Body of pancreas (tissue), 4 donors: ENCODE measurements around the gene ITPR2. TPM values are rescaled to one million over a fixed set of nuclear protein-coding genes. Genes with fewer than 3 reads are reported as not detected.

Source experiments
- ATAC-seq: fragments of 150-250 bp; one replicate; pipeline ENCODE4 v1.9.1; 2016
- DNase-seq, 4 donors: peaks; one replicate each; pipeline ENCODE4 v3.0.0-alpha.2; 2019
- H3K27ac ChIP-seq, 4 donors: fragments of 200-600 bp; sonication (generic); 1 replicate in 3 of 4; 2 replicates in 1 of 4; pipeline versions ENCODE4 v1.5.1 to v1.6.1; 2016 to 2019; ENCODE audit warnings: mild to moderate bottlenecking in 1 of 4, mixed read lengths in 1 of 4, moderate library complexity in 1 of 4
- H3K27me3 ChIP-seq, 2 donors: fragments of 200-600 bp; sonication (generic); one replicate each; pipeline ENCODE4 v1.6.0; 2016; ENCODE audit warnings: mild to moderate bottlenecking in 1 of 2
- H3K36me3 ChIP-seq, 2 donors: fragments of 200-600 bp; sonication (generic); replicated peaks in 1 of 2; 2 replicates each; pipeline ENCODE4 v1.5.1; 2016; ENCODE audit warnings: low read depth in 2 of 2; ENCODE audit not compliant: insufficient read depth in 1 of 2
- H3K4me1 ChIP-seq: fragments of 200-600 bp; sonication (generic); one replicate; pipeline ENCODE4 v1.6.0; 2016
- H3K4me3 ChIP-seq, 2 donors: fragments of 200-600 bp; sonication (generic); 1 replicate in 1 of 2; 2 replicates in 1 of 2; pipeline ENCODE4 v1.5.1; 2016 to 2019
- H3K9me3 ChIP-seq, 3 donors: fragments of 200-600 bp; sonication (generic); 1 replicate in 2 of 3; 2 replicates in 1 of 3; pipeline ENCODE4 v1.5.1; 2016
- CTCF ChIP-seq, 7 experiments: fragments of 450-650 bp in 4 of 7; fragments of 200-600 bp in 3 of 7; sonication (generic) in 3 of 7; IDR thresholded peaks; one replicate each; pipeline ENCODE4 v1.5.1; 2016 to 2019; ENCODE audit warnings: antibody characterized with exemption in 7 of 7
- POLR2A ChIP-seq, 3 donors: fragments of 450-650 bp; IDR thresholded peaks; one replicate each; pipeline ENCODE4 v1.6.1; 2016; ENCODE audit warnings: antibody characterized with exemption in 3 of 3, mild to moderate bottlenecking in 2 of 3
- WGBS, 2 donors: methylation state at CpG; one replicate each; pipeline ENCODE4 v1.1.5; 2017; 5-methylcytosine and 5-hydroxymethylcytosine counted together
- intact Hi-C: fragments of 100-400 bp; cut with DNase I; formaldehyde crosslinking; loops from one replicate; pipeline ENCODE4 v1.15.1; 2023
- total RNA-seq, 2 donors: library from RNA; depleted of rRNA; stranded (reverse); fragments of >200 nt; gene quantifications; one replicate each; pipeline ENCODE4 v1.1.0, GENCODE V29; 2016

The ITPR2 gene
- total RNA-seq, 2 donors from 2014 or later, result 37.4 to 92.9 TPM

DNA sequence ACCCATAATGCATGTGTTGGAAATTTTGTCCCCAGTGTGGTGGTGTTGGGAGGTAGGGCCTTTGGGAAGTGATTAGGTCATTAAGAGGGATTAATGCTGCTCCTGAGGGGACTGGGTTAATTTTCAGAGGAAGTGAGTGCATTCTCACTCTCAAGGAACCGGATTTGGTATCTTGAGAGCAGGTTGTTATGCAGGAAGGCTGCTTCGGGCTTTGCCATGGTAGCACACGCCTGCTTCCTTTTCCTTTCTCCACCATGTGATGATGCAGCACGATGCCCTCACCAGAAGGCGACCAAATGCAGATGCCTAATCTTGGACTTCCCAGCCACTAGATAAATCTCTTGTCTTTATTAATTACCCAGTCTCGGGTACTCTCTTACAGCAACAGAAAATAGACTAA lies 380.5 kb downstream of the ITPR2 start:
- WGBS, 2 donors, result 80 to 82% methylated on average over 6 of the region's 6 CpGs
- intact Hi-C loops, result no loop called here

GRCh38 chr12:26451763-26452162 lies 381.2 kb downstream of the ITPR2 start:
- no peak for ATAC-seq
- H3K36me3 ChIP-seq, result no peaks in the 10 kb centered on the region
- WGBS, 2 donors, result 83 to 87% methylated on average over 4 of the region's 4 CpGs

More for the DNA sequence above, 380.5 kb downstream of the ITPR2 start:
- Histone ChIP-seq H3K27me3 (no peaks in the 10 kb centered on the region), H3K36me3 (no peaks in the 10 kb centered on the region), H3K4me1 (peaks cover 9% of the 10 kb centered on the region), H3K9me3 (no peaks in the 10 kb centered on the region), H3K4me3 (no peak overlapping the region), H3K27ac (no peak overlapping the region)
- ATAC-seq (no peak), DNase-seq (no peak)
- TF ChIP-seq CTCF (IDR thresholded peaks at IDR 0.05) (no peak), POLR2A (IDR thresholded peaks at IDR 0.05) (no peak)

GRCh38 chr12:26445909-26446308 lies 387.1 kb downstream of the ITPR2 start:
- intact Hi-C loops, result no loop called here

More at GRCh38 chr12:26451763-26452162, 381.2 kb downstream of the ITPR2 start:
- DNase-seq, result no peak
- Histone ChIP-seq H3K4me3 (no peak overlapping the region), H3K4me1 (peaks cover 9% of the 10 kb centered on the region), H3K27me3 (no peaks in the 10 kb centered on the region), H3K9me3 (no peaks in the 10 kb centered on the region), H3K27ac (no peak overlapping the region)
- intact Hi-C loops, result no loop called here
- TF ChIP-seq CTCF (IDR thresholded peaks at IDR 0.05) (no peak), POLR2A (IDR thresholded peaks at IDR 0.05) (no peak)

DNA sequence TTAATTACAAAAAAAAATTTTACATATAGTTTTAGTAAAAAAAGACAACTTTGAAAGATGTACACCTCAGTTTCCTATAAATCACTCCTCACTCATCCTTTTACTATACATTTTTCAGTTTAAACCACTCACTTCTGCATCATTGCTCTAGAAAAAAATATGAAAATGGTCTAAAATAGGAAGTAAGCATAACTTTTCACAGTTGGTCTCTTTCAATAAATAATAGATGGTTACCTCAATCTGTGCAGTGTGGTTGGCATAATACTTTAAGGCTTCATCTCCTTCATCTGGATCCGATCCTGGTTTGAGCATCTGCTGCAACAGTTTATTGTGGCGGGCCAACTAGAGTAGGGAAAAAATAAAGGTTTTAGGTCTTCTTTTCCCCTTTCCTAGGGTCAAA lies 389.7 kb downstream of the ITPR2 start:
- ATAC-seq (no peak), DNase-seq (no peak)
- H3K27me3 ChIP-seq, result no peaks in the 10 kb centered on the region
- no peaks in the 10 kb centered on the region for H3K9me3 ChIP-seq
- intact Hi-C loops, result no loop called here
- H3K36me3 ChIP-seq, result no peaks in the 10 kb centered on the region
- no peak overlapping the region for H3K27ac ChIP-seq
- no peaks in the 10 kb centered on the region for H3K4me1 ChIP-seq
- WGBS, 2 donors, result 96 to 97% methylated on average over 2 of the region's 2 CpGs
- TF ChIP-seq CTCF (IDR thresholded peaks at IDR 0.05) (no peak), POLR2A (IDR thresholded peaks at IDR 0.05) (no peak)
- H3K4me3 ChIP-seq, result no peak overlapping the region

More at GRCh38 chr12:26445909-26446308, 387.1 kb downstream of the ITPR2 start:
- DNase-seq (no peak), ATAC-seq (no peak)
- Histone ChIP-seq H3K4me1 (no peaks in the 10 kb centered on the region), H3K27me3 (no peaks in the 10 kb centered on the region), H3K4me3 (no peak overlapping the region), H3K27ac (no peak overlapping the region), H3K36me3 (no peaks in the 10 kb centered on the region), H3K9me3 (no peaks in the 10 kb centered on the region)
- TF ChIP-seq POLR2A (IDR thresholded peaks at IDR 0.05), result no peak
- TF ChIP-seq CTCF (IDR thresholded peaks at IDR 0.05), result no peak
- 77 to 85% methylated on average over 2 of the region's 2 CpGs for WGBS, 2 donors

- no peaks in the 10 kb centered on the region for H3K9me3 ChIP-seq
- 67 to 85% methylated on average over 1 of the region's 1 CpG for WGBS, 2 donors
- intact Hi-C loops, result no loop called here
- ATAC-seq (no peak), DNase-seq (no peak)
- H3K27ac ChIP-seq, result no peak overlapping the region
- H3K36me3 ChIP-seq, result no peaks in the 10 kb centered on the region
- H3K4me3 ChIP-seq, result no peak overlapping the region
- peaks cover 5% of the 10 kb centered on the region for H3K4me1 ChIP-seq
- TF ChIP-seq CTCF (IDR thresholded peaks at IDR 0.05) (no peak), POLR2A (IDR thresholded peaks at IDR 0.05) (no peak)
- H3K27me3 ChIP-seq, result no peaks in the 10 kb centered on the region
These were observed 391.6 kb downstream of the ITPR2 start for GRCh38 chr12:26441434-26441833.
